IMR-90 (cell line): Measurements from ENCODE around the gene LDB2. TPM values are rescaled to one million over a fixed set of nuclear protein-coding genes. Genes with fewer than 3 reads are reported as not detected.

Experiments
- ATAC-seq: fragments of 200-7000 bp; cut with Tn5 transposase; 2 replicates; pipeline ENCODE4 v1.9.1; 2020; ENCODE audit warnings: low read depth, mild to moderate bottlenecking, moderate library complexity
- BruUV-seq: library from RNA; stranded (reverse); fragments of 400-500 nt; replicated peaks from 2 replicates; lab custom pipeline; 2021; lab: Mats Ljungman, UMichigan
- CTCF ChIA-PET: fragments of 300-600 bp; formaldehyde crosslinking; extraction: SDS; loops from one replicate; lab custom pipeline; 2021; ENCODE audit warnings: antibody characterized with exemption; lab: Yijun Ruan, JAX
- POLR2A ChIA-PET: fragments of 300-600 bp; sonication (Branson Sonifier 250); formaldehyde crosslinking; loops from one replicate; lab custom pipeline; 2022; ENCODE audit warnings: antibody characterized with exemption; ENCODE audit not compliant: unreplicated experiment; lab: Charles Lee
- DNase-seq: peaks from one replicate; pipeline ENCODE4 v3.0.0; 2013
- H2AFZ ChIP-seq: replicated peaks from 2 replicates; pipeline ENCODE3; 2013; ENCODE audit warnings: low read length, mild to moderate bottlenecking; ENCODE audit not compliant: poor library complexity
- H2AK5ac ChIP-seq: 2 replicates; pipeline ENCODE4 v1.6.1; 2013; ENCODE audit warnings: low read depth, low read length, inconsistent platforms
- H2AK9ac ChIP-seq: replicated peaks from 2 replicates; pipeline ENCODE3; 2013; ENCODE audit warnings: mild to moderate bottlenecking, low read depth, low read length, moderate library complexity; ENCODE audit not compliant: poor library complexity
- H2BK120ac ChIP-seq: 2 replicates; pipeline ENCODE4 v1.6.1; 2013; ENCODE audit warnings: low read depth, low read length, inconsistent platforms
- H2BK15ac ChIP-seq: 3 replicates; pipeline ENCODE4 v1.6.1; 2013; ENCODE audit warnings: low read depth, low read length, inconsistent platforms
- H2BK20ac ChIP-seq: 2 replicates; pipeline ENCODE4 v1.6.1; 2013; ENCODE audit warnings: low read depth, mild to moderate bottlenecking, inconsistent platforms, low read length, moderate library complexity
- H2BK5ac ChIP-seq: 2 replicates; pipeline ENCODE4 v1.6.1; 2013; ENCODE audit warnings: mild to moderate bottlenecking, low read depth, low read length, inconsistent platforms; ENCODE audit not compliant: poor library complexity, severe bottlenecking
- H3K14ac ChIP-seq: replicated peaks from 2 replicates; pipeline ENCODE4 v1.6.1; 2013; ENCODE audit warnings: low read depth, low read length, inconsistent platforms
- H3K18ac ChIP-seq: 2 replicates; pipeline ENCODE4 v1.6.1; 2013; ENCODE audit warnings: low read depth, low read length, control low read depth
- H3K23ac ChIP-seq: 2 replicates; pipeline ENCODE4 v1.6.1; 2013; ENCODE audit warnings: low read depth, low read length, inconsistent platforms
- H3K27ac ChIP-seq: 2 replicates; pipeline ENCODE4 v1.5.1; 2013; ENCODE audit warnings: mild to moderate bottlenecking, control low read depth, low read length; ENCODE audit not compliant: insufficient read depth
- H3K27me3 ChIP-seq: 2 replicates; pipeline ENCODE4 v1.6.1; 2013; ENCODE audit warnings: low read length; ENCODE audit not compliant: control insufficient read depth, insufficient read depth
- H3K36me3 ChIP-seq: 2 replicates; pipeline ENCODE4 v1.6.1; 2013; ENCODE audit warnings: low read length, mixed read lengths; ENCODE audit not compliant: control insufficient read depth, insufficient read depth
- H3K4ac ChIP-seq: 2 replicates; pipeline ENCODE4 v1.6.1; 2013; ENCODE audit warnings: low read depth, low read length, inconsistent platforms
- H3K4me1 ChIP-seq: 2 replicates; pipeline ENCODE4 v1.6.1; 2013; ENCODE audit warnings: low read length, mixed read lengths; ENCODE audit not compliant: control insufficient read depth, insufficient read depth
- H3K4me2 ChIP-seq: 2 replicates; pipeline ENCODE4 v1.6.1; 2013; ENCODE audit warnings: low read depth, mild to moderate bottlenecking, control low read depth, low read length, moderate library complexity
- H3K4me3 ChIP-seq: 2 replicates; pipeline ENCODE4 v1.5.1; 2013; ENCODE audit warnings: low read depth, mild to moderate bottlenecking, control low read depth, low read length, moderate library complexity; ENCODE audit not compliant: insufficient read depth
- H3K56ac ChIP-seq: 2 replicates; pipeline ENCODE4 v1.6.1; 2013; ENCODE audit warnings: low read length, inconsistent platforms; ENCODE audit not compliant: insufficient read depth; ENCODE audit errors: extremely low read depth
- H3K79me1 ChIP-seq, 2 experiments: 2 replicates each; pipeline ENCODE4 v1.6.1; 2013; ENCODE audit warnings: low read length in 2 of 2, inconsistent platforms in 1 of 2, low read depth in 1 of 2
- H3K9ac ChIP-seq: 2 replicates; pipeline ENCODE4 v1.6.1; 2013; ENCODE audit warnings: low read depth, low read length, control low read depth
- H3K9me1 ChIP-seq: 2 replicates; pipeline ENCODE4 v1.6.1; 2013; ENCODE audit warnings: low read length, inconsistent platforms; ENCODE audit not compliant: insufficient read depth
- H3K9me3 ChIP-seq: 2 replicates; pipeline ENCODE4 v1.6.1; 2013; ENCODE audit warnings: low read length; ENCODE audit not compliant: control insufficient read depth, insufficient read depth
- H4K20me1 ChIP-seq: 2 replicates; pipeline ENCODE4 v1.6.1; 2013; ENCODE audit warnings: low read length, inconsistent platforms; ENCODE audit not compliant: insufficient read depth
- H4K5ac ChIP-seq: 2 replicates; pipeline ENCODE4 v1.6.1; 2013; ENCODE audit warnings: mild to moderate bottlenecking, low read depth, low read length, control low read depth
- H4K8ac ChIP-seq, 2 experiments: 2 replicates each; pipeline ENCODE4 v1.6.1; 2013; ENCODE audit warnings: low read depth in 2 of 2, low read length in 2 of 2, control low read depth in 1 of 2, inconsistent platforms in 1 of 2
- H4K91ac ChIP-seq: 2 replicates; pipeline ENCODE4 v1.6.1; 2013; ENCODE audit warnings: low read depth, low read length, inconsistent platforms; ENCODE audit not compliant: insufficient read depth
- CEBPB ChIP-seq: IDR thresholded peaks from 2 replicates; pipeline ENCODE4 v1.6.1; 2012; ENCODE audit warnings: low read depth, low read length, improper control_type of control experiment
- CHD1 ChIP-seq: IDR thresholded peaks from 2 replicates; pipeline ENCODE4 v1.6.1; 2012; ENCODE audit warnings: low read depth, low read length, improper control_type of control experiment
- CTCF ChIP-seq: conservative IDR thresholded peaks from 2 replicates; pipeline ENCODE4 v1.5.1; 2012; ENCODE audit warnings: mild to moderate bottlenecking, low read depth, low read length, improper control_type of control experiment
- ELK1 ChIP-seq: fragments of 150-350 bp; IDR thresholded peaks from 2 replicates; pipeline ENCODE4 v1.6.1; 2016; ENCODE audit warnings: low read depth, mild to moderate bottlenecking, low read length, moderate library complexity, borderline replicate concordance
- FOS ChIP-seq: fragments of 150-350 bp; IDR thresholded peaks from 2 replicates; pipeline ENCODE4 v1.6.1; 2016; ENCODE audit warnings: low read depth, low read length
- MAFK ChIP-seq: IDR thresholded peaks from 2 replicates; pipeline ENCODE4 v1.6.1; 2012; ENCODE audit warnings: low read depth, low read length, improper control_type of control experiment
- MAZ ChIP-seq: IDR thresholded peaks from 2 replicates; pipeline ENCODE4 v1.6.1; 2012; ENCODE audit warnings: low read depth, mild to moderate bottlenecking, low read length, improper control_type of control experiment, moderate library complexity, borderline replicate concordance
- MXI1 ChIP-seq: IDR thresholded peaks from 2 replicates; pipeline ENCODE4 v1.6.1; 2012; ENCODE audit warnings: low read depth, mild to moderate bottlenecking, low read length, moderate library complexity, borderline replicate concordance
- NFE2L2 ChIP-seq: fragments of 150-350 bp; IDR thresholded peaks from 2 replicates; pipeline ENCODE4 v1.6.1; 2016; ENCODE audit warnings: low read depth, mild to moderate bottlenecking, low read length
- POLR2A ChIP-seq: IDR thresholded peaks from 2 replicates; pipeline ENCODE4 v1.6.1; 2012; ENCODE audit warnings: mild to moderate bottlenecking, low read depth, low read length
- RCOR1 ChIP-seq: IDR thresholded peaks from 2 replicates; pipeline ENCODE4 v1.6.1; 2012; ENCODE audit warnings: mild to moderate bottlenecking, low read length, improper control_type of control experiment; ENCODE audit not compliant: insufficient replicate concordance
- RFX5 ChIP-seq: IDR thresholded peaks from 2 replicates; pipeline ENCODE4 v1.8.0; 2012; ENCODE audit warnings: low read depth, mild to moderate bottlenecking, low read length, moderate library complexity
- USF2 ChIP-seq: fragments of 150-350 bp; IDR thresholded peaks from 2 replicates; pipeline ENCODE4 v1.6.1; 2017; ENCODE audit warnings: mild to moderate bottlenecking, antibody characterized with exemption, low read length, low read depth
- WGBS, 2 experiments: methylation state at CpG; one replicate each; pipeline versions ENCODE4 v1.1.5 to v1.1.7; 2013; ENCODE audit warnings: missing lambda C conversion rate in 2 of 2; ENCODE audit not compliant: insufficient read length in 1 of 2; ENCODE audit errors: extremely low coverage in 2 of 2; 5-methylcytosine and 5-hydroxymethylcytosine counted together
- dilution Hi-C: fragments of 300-500 bp; cut with HindIII; formaldehyde crosslinking; loops from one replicate; pipeline ENCODE4 v1.14.3; 2018; ENCODE audit warnings: low sequenced_read_pairs; ENCODE audit not compliant: unreplicated experiment
- in situ Hi-C: fragments of 300-500 bp; cut with MboI; formaldehyde crosslinking; loops from 3 replicates; pipeline ENCODE4 v1.14.3; 2019; ENCODE audit warnings: low sequenced_read_pairs, inconsistent platforms, mixed read lengths
- intact Hi-C: fragments of 100-400 bp; cut with micrococcal nuclease; formaldehyde crosslinking; loops from 2 replicates; pipeline ENCODE4 v1.10.0; 2022
- polyA plus RNA-seq, 3 experiments: library from polyadenylated mRNA; depleted of rRNA; stranded (reverse); fragments of >200 nt; gene quantifications; 2 replicates each; pipeline ENCODE4 v1.2.3, GENCODE V29; 2012; ENCODE audit warnings: low replicate concordance in 1 of 3
- total RNA-seq: library from RNA; depleted of rRNA; stranded (reverse); fragments of >200 nt; gene quantifications from 2 replicates; pipeline ENCODE4 v1.2.3, GENCODE V29; 2012

Gene LDB2
- total and polyA plus RNA-seq, 2 of the 4 experiments (the other 2 are of a cell fraction): 67.9 to 116 TPM

GRCh38 chr4:16596267-16596666, 302.2 kb downstream of the LDB2 start:
- BruUV-seq: no TSS peak

More at GRCh38 chr4:16596267-16596666, 302.2 kb downstream of the LDB2 start:
- Histone ChIP-seq H3K9me1 (0 out of 2 replicates have a peak, but pooled peaks cover 5% of the 10 kb centered on the region), H3K79me1 (no peaks in the 10 kb centered on the region), H2BK5ac (no peak overlapping the region), H2BK20ac (no peak overlapping the region), H3K9me3 (no peaks in the 10 kb centered on the region), H3K4ac (no peak overlapping the region), H2AFZ (no peak overlapping the region), H2BK120ac (no peak overlapping the region), H4K20me1 (no peaks in the 10 kb centered on the region), H3K56ac (no peak overlapping the region), H4K91ac (no peak overlapping the region), H3K36me3 (no peaks in the 10 kb centered on the region), H3K27me3 (no peaks in the 10 kb centered on the region), H3K4me3 (no peak overlapping the region), H3K18ac (no peak overlapping the region), H2AK9ac (no peak overlapping the region), H3K9ac (no peak overlapping the region), H3K4me1 (peaks cover 3% of the 10 kb centered on the region), H2BK15ac (no peak overlapping the region), H3K4me2 (no peak overlapping the region), H2AK5ac (no peak overlapping the region), H4K5ac (no peak overlapping the region), H3K23ac (no peak overlapping the region), H4K8ac (no peak overlapping the region), H3K27ac (no peak overlapping the region), H3K14ac (no peak overlapping the region)
- intact Hi-C loops (no loop called here), dilution Hi-C loops (no loop called here), in situ Hi-C loops (no loop called here)
- no CpG with 5 or more reads among the region's 2 CpGs for WGBS, 2 experiments
- no peak for ATAC-seq
- TF ChIP-seq MAFK (no peak), MXI1 (no peak), MAZ (no peak), USF2 (no peak), ELK1 (no peak), CTCF (no peak), CEBPB (no peak), FOS (no peak), RCOR1 (no peak), NFE2L2 (no peak), RFX5 (no peak), CHD1 (no peak), POLR2A (no peak)
- CTCF ChIA-PET: no interaction called here
- no peak for DNase-seq
- POLR2A ChIA-PET: no interaction called here
